GM12872 (cell line): ENCODE results near the gene ARHGEF1.

Source experiments
- TF ChIP-seq, protein P1 (sequence below): IDR thresholded peaks from 3 replicates; pipeline ENCODE4 v1.5.1; 2011; ENCODE audit warnings: low read depth, mild to moderate bottlenecking, low read length, moderate library complexity; ENCODE audit not compliant: insufficient read depth

Gene ARHGEF1

DNA sequence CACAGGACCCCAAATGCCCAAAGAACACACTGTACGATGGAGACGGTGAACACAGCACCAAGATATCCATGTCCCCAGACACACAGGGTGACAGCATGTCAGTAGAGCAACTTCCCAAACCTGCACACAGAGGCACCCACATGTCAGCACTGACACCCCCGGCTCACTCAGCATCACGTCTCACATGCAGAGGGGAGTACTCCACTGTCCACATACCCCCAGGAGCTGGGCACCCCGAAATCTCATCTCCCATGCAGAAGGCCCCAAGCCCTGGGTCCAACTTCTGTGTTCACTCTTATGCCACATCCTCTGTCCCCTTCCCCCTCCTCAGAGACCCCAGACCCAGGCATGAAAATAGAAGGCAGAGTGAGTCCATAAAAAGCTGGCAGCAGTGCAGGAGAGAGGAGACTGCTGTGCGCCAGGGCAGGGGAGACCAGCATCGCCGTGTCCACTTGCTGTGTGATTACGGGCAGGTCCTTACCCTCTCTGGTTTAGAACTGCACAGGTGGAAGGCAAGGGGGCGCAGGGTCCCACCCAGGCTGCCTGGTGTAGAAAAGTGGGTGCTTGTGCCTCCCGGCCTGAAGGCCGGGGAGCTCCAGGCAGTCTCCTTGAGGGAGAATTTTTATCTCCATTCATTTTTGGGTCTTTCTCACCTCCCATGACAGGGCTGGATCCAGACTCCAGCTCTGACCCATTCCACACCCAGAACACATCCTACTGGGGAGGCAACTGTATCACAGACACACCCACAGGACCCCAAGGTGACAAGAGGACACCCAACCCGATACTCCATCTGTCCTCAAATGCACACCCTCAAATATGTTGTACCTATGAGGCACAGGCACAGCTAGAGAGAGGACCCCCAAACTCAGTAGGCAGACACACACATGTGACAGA is 28.3 kb downstream of the ARHGEF1 start:
- TF ChIP-seq, protein P1, sequence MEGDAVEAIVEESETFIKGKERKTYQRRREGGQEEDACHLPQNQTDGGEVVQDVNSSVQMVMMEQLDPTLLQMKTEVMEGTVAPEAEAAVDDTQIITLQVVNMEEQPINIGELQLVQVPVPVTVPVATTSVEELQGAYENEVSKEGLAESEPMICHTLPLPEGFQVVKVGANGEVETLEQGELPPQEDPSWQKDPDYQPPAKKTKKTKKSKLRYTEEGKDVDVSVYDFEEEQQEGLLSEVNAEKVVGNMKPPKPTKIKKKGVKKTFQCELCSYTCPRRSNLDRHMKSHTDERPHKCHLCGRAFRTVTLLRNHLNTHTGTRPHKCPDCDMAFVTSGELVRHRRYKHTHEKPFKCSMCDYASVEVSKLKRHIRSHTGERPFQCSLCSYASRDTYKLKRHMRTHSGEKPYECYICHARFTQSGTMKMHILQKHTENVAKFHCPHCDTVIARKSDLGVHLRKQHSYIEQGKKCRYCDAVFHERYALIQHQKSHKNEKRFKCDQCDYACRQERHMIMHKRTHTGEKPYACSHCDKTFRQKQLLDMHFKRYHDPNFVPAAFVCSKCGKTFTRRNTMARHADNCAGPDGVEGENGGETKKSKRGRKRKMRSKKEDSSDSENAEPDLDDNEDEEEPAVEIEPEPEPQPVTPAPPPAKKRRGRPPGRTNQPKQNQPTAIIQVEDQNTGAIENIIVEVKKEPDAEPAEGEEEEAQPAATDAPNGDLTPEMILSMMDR: no peak

DNA sequence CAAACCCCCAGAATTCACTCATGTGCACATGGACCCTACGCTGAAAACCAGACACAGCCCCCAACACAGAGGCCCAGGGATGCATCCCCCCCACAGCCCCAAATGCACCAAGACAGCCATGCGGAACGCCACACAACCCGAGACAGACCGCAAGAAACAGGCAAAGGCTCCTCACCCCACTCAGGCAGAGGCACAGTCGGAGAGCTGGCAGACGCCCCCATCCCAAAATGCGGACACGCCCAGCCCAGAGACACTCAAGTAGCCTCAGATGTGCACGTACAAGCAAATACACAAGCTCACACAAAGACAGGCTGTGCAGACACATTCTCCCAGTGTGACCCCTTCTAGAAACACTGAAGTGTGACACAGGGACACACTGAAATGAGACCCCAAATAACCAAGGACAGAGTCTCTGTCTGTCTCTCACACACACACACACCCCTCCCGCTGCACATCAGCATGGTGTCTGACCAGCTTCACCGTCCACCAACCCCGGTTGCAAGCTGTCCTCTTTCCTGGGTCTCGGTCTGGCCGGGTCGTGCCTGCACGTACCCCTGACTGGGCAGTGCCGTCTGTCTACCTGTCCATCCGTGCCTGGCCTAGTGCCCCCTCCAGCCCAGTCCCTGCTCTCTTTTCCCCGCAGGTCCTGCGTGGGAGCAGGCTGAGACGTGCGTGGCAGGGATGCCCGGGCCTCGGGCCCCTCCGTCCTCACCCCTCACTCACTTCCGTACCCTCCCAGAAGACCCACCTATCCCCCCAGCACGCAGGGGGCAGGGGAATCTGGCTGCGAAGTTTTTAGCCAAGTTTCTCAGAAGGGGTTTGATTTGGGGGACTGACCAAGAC is 29.1 kb downstream of the ARHGEF1 start:
- TF ChIP-seq, protein P1: no peak

DNA sequence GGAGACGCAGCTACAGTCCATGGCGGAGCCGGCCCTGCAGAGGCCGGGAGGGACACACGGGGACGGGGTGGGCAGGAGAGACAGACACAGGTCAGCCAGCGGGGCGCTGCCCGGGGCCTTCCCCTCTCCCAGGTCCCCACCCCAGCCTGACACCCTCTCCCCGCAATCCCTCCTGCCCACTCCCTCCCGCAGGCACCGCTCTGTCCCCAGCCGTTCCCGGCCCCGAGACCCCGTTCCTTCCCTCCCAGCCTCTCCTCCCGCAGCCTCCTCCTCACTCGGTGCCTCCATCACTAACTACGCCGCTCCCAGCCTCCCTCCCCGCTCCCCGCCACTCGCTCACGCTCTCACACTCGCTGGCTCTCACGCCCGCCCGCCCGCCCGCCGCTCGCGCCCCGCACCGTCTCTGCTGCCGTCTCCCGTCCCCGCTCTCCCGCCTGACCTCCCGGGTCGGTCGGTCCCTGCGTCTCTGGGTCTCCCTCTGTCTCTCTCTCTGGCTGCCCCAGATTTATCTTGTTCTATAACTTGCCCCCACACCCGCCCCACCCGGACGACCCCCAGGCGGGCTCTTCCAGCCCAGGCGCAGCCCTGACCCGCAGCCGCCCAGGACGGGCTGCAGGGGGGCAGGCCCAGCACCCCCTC is 30.0 kb downstream of the ARHGEF1 start:
- TF ChIP-seq, protein P1: no peak

GRCh38 chr19:41913538-41914423 is 30.8 kb downstream of the ARHGEF1 start:
- TF ChIP-seq, protein P1: no peak

GRCh38 chr19:41915021-41915775 is 32.2 kb downstream of the ARHGEF1 start:
- TF ChIP-seq, protein P1: no peak

DNA sequence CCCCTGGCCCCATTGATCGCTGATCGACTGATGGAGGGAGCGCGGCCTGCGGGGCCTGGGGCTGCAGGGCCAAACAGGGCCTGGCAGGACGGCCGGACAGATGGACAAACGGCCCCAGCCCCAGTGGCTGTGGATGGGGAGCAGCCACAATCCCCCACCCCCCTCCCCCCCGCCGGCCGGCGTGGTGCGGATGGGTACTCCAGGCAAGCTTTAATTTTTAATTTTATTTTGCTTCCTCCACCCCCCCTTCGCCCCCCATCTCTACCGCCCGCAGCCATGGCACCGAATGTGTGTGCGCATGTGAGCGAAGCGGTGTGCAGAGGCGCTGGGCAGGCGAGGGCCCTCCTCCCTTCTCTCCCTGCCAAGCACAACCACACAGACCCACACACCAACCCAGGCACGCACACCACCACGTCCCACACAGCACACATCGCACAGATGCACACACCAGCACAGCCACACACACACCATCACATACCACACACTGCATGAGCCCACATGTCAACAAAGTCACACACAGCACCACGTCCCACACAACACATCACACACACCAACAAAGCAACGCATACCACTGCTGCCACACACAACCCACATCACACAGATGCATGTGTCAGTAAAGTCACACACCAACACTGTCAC is 32.9 kb downstream of the ARHGEF1 start:
- TF ChIP-seq, protein P1: no peak
